ENCODE measurements around the gene UBFD1.

- no peak for TF ChIP-seq POLR2AphosphoS5 (IDR thresholded peaks at IDR 0.05)
- TF ChIP-seq CTCF (IDR thresholded peaks at IDR 0.05 in 8 of 11, conservative IDR thresholded peaks at IDR 0.05 in 3 of 11) = no peak
Measured at GRCh38 chr16:23567602-23568001, 10.1 kb downstream of the UBFD1 start.

Data from spleen (tissue), 7 donors.